KG1 (cell line): ENCODE data around the gene SMIM10.
"Not testable (repeated sequence)": the region's sequence is repeated elsewhere in the genome, so short reads cannot be mapped to it uniquely, and the experiment has no call there.

Source experiments
- DNase-seq: peaks from one replicate; lab custom pipeline; 2025; lab: John Stamatoyannopoulos, UW

Gene SMIM10

DNA sequence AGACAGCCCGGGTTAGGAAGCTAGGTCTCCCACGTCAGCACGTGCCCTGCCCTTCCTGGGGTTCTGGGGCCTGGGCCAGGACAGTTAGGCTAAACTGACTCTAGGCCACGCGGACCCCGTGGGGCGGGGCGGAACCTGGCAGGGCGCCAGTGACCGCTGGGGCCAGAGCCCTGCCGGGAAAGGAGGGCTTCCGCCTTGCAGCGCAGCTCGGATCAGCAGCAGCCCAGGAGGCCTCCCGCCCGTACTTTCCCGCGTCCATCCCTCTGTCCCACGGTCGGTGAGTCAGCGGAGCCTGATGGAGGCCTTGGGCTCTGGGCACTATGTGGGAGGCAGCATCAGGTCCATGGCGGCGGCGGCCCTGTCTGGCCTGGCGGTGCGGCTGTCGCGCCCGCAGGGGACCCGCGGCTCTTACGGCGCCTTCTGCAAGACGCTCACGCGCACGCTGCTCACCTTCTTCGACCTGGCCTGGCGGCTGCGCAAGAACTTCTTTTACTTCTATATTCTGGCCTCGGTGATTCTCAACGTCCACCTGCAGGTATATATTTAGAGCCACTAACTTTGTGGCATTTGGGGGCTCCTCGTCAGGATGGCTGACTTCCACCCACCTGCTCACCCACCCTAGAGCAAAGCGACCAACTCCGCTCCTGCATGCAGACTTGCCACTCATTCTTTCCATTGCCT lies at the start of gene SMIM10:
SMIM10 (plus strand) TSS at position 191 of the 681 bp plus-strand sequence; CDS start at position 296, 105 bp downstream.
- DNase-seq = peak; percentile 21

DNA sequence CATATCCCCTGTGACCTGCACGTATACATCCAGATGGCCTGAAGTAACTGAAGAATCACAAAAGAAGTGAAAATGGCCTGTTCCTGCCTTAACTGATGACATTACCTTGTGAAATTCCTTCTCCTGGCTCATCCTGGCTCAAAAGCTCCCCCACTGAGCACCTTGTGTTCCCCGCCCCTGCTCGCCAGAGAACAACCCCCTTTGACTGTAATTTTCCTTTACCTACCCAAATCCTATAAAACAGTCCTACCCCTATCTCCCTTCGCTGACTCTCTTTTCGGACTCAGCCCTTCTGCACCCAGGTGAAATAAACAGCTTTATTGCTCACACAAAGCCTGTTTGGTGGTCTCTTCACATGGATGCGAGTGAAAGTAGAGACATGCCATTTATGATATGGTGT lies 44.4 kb upstream of the SMIM10 start:
- DNase-seq = not testable (repeated sequence)

GRCh38 chrX:134948333-134949241 lies 42.2 kb upstream of the SMIM10 start:
- no peak for DNase-seq

GRCh38 chrX:134949271-134949670 lies 41.5 kb upstream of the SMIM10 start:
- DNase-seq = no peak

- no peak for DNase-seq
Observed at GRCh38 chrX:134957836-134958235, 33.0 kb upstream of the SMIM10 start.

GRCh38 chrX:134960366-134960765 lies 30.4 kb upstream of the SMIM10 start:
- DNase-seq = not testable (repeated sequence)

DNA sequence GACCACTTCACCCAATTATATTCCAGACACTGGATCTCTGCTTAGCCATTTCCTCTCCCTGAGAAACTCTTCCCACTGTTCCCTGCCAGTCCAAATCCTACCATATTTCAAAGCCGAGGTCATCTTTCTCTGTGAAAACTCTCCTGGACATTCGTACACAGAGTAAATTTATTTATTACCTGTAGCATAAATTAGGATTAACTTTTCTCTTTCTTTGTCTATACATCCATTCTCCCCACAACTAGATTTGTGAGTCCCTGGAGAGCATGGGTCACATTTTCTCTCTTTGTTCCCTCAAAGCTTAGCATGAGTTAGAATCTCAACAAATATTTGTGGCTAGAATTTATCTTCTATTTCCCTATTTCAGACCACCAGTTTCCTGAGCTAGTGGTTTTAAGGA lies 27.8 kb upstream of the SMIM10 start:
- no peak for DNase-seq

GRCh38 chrX:134969726-134970125 lies 21.1 kb upstream of the SMIM10 start:
- no peak for DNase-seq

DNA sequence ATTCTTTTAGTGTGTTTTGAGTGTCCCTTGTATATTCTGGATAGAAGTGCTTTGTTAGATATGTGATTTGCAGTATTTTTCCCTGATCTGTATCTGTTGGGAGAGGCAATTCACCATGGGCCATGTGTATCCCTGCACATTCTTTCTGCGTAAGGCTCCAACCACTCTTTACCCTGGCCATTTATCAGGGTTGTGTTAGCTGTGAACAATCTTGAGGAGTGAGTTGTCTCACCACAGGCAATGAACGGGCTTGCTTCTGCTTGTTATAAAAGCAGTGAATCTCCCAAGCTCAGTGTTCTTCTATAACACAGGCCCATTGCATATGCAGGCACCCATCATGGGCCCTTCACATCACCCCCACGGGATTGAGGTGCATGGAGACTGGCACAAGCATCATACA lies 18.9 kb upstream of the SMIM10 start:
- no peak for DNase-seq

DNA sequence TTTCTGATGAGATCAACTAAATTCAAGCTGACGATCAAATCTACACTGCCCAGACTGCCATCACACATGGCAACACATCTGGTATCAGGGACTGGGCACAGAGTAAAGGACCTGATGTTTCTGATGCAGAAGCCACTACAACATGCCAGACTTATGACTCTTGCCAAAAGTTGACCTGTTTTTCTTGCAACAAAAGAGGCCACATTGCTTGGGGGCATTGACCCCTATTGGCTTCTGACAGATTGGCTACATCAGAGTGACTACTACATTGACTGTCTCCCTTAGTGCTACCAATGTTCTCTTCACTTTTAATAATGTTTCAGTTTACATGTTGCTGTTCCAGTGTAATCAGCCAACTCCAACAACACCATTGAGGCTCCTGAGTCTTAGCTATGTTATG lies 15.3 kb upstream of the SMIM10 start:
- no peak for DNase-seq

DNA sequence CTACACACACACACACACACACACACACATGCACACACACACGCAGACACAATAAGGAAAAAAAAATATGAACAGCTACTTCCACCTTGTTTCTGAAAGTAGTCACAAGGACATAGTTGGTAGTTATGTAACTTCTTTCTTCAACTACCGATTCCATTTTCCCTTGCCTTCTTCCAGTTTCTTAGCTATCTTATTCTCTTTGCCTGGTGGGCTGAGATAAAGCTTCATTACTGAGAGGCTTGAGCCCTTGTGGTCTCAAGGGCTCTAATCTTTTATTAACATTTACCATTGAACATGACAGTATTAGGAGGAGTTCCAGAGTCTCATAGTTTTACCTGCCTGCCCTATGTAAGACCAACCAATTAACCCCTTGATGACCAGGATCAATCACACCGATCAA lies 8.9 kb upstream of the SMIM10 start:
- DNase-seq = no peak

GRCh38 chrX:134982748-134983147 lies 8.0 kb upstream of the SMIM10 start:
- DNase-seq = no peak

DNA sequence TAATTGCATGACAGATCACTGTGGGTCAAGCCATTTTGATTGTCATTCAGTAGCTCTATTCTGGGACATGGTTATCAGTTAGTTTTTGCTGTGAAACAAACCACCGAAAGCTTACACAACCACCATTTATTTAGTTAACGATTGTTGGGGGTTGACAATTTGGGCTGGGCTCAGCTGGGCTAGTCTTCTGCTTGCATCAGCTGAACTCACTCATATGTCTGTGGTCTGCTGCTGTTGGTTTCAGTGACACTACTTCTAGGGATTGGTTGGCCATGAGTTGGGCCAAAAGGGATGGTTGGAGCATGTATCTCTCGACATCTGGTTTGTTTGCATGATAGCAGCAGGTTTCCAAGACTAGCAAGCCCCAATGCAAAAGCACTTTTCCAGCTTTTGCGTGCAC lies 5.3 kb upstream of the SMIM10 start:
- no peak for DNase-seq

GRCh38 chrX:134990475-134990800 lies 353 bp upstream of the SMIM10 start:
- no peak for DNase-seq

- no peak for DNase-seq
Observed at GRCh38 chrX:134997646-134998045, 6.9 kb downstream of the SMIM10 start.

- DNase-seq = no peak
Observed at GRCh38 chrX:134998246-134998645, 7.5 kb downstream of the SMIM10 start.

- DNase-seq = peak; percentile 1
Observed at GRCh38 chrX:134999469-134999868, 8.7 kb downstream of the SMIM10 start.

DNA sequence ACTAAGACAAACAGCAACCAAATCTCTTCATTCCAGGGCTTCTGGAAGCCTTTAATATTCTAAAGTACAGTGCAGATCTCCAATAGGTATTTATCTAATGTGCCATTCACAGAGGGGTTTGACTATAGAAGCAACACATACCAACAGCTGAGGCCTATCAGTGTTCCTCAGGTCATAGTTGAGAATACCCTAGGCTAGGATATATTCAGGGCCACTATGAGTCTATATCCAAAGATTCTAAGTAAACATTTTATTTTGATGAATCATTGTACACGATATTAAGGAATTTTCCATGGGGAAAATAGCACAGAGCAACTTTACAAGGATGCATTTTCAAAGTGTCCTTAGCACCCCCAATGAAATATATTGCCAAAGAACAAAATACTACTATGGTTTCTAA lies 9.7 kb downstream of the SMIM10 start:
- DNase-seq = no peak

DNA sequence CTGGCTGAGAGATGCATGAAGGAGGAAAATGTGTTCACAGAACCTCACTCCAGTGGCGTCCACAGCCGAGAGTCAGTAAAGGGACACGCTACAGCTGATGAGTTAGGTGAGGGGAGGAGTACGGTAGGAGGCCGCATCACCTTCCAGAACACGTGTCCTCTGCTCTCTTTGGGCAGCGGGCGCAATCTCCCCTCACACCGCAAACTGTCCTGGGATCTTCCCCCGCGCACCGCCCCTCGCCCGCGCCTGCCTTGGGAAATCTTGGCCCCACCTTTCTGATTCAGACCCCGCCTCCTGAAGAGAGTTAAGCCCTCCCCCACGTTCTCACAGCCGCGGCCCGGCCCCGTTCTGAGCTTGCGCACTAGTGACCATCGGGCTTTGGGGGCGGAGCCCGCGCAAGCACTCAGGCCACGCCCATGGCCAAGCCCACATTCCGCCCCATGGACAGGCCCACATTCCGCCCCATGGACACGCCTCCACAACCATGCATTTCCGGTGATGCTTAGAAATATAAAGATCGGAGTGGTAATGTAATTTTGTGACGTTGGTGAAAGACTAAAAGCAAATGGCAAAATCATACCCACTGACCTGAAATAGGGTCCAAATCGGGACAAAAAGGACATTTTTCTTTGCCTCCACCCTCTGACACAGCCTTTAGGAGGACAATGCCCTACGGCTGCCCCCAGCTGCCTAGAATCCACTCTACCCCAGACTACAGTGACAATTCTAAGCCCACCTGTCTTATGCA lies 13.3 kb downstream of the SMIM10 start:
- DNase-seq = no peak

DNA sequence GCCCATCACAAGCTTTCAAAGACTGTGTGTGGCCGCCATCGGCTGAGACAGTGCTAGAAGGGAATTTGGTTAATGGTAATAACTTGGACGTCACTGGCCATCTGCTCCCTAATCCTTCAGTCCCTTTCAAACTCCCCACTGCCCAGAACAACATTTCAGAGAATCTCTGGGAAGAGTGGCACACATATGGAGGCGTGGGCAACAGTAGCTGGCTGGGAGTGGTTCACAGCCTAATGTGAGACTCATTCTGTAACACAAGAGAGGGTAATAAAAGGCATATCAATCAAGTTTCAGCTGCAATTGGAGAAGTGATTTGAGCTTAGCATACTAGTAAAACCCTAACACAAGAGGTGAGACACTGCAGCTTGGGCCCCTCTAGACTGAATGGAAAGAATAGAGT lies 15.4 kb downstream of the SMIM10 start:
- no peak for DNase-seq

- no peak for DNase-seq
Observed at GRCh38 chrX:135009057-135009610, 18.3 kb downstream of the SMIM10 start.

- no peak for DNase-seq
Observed at GRCh38 chrX:135009838-135010237, 19.0 kb downstream of the SMIM10 start.
